Brain microvascular endothelial cell (primary cell): Measurements from ENCODE around the gene PPP2R5A.

ENCODE experiments used
- DNase-seq: peaks from one replicate; pipeline ENCODE4 v3.0.0-alpha.2; 2020
- H3K27ac ChIP-seq: fragments of 250-450 bp; sonication (Bioruptor Pico); 2 replicates; pipeline ENCODE4 v1.5.1; 2020; ENCODE audit warnings: mild to moderate bottlenecking, moderate library complexity
- H3K27me3 ChIP-seq: fragments of 250-450 bp; sonication (Bioruptor Pico); replicated peaks from 2 replicates; pipeline ENCODE4 v1.5.1; 2020; ENCODE audit warnings: mild to moderate bottlenecking
- H3K36me3 ChIP-seq: fragments of 250-450 bp; sonication (Bioruptor Pico); replicated peaks from 2 replicates; pipeline ENCODE4 v1.5.1; 2020; ENCODE audit warnings: mild to moderate bottlenecking
- H3K4me3 ChIP-seq: 2 replicates; pipeline ENCODE4 v1.5.1; 2011; ENCODE audit warnings: low read depth, mild to moderate bottlenecking, control low read depth, low read length, moderate library complexity
- CTCF ChIP-seq: IDR thresholded peaks from 2 replicates; pipeline ENCODE4 v1.5.1; 2011; ENCODE audit warnings: low read depth, mild to moderate bottlenecking, moderate library complexity, low read length, control low read depth, inconsistent platforms; ENCODE audit errors: missing control alignments
- in situ Hi-C: cut with HindIII; loops from 2 replicates; pipeline ENCODE4 v1.10.0; 2017; ENCODE audit warnings: low sequenced_read_pairs, low pct_ligation_motif_present

Gene PPP2R5A

GRCh38 chr1:212309967-212310366 lies 24.8 kb downstream of the PPP2R5A start:
- no peak for TF ChIP-seq CTCF
- Histone ChIP-seq H3K36me3 (no peaks in the 10 kb centered on the region), H3K27me3 (no peaks in the 10 kb centered on the region), H3K27ac (no peak overlapping the region), H3K4me3 (no peak overlapping the region)
- DNase-seq, result no peak
- in situ Hi-C loops, result no loop called here

GRCh38 chr1:212310383-212310782 lies 25.2 kb downstream of the PPP2R5A start:
- no peaks in the 10 kb centered on the region for H3K36me3 ChIP-seq
- no peak for DNase-seq
- H3K27me3 ChIP-seq, result no peaks in the 10 kb centered on the region
- in situ Hi-C loops, result no loop called here
- H3K27ac ChIP-seq, result no peak overlapping the region
- TF ChIP-seq CTCF, result no peak
- H3K4me3 ChIP-seq, result no peak overlapping the region

- Histone ChIP-seq H3K27ac (no peak overlapping the region), H3K27me3 (no peaks in the 10 kb centered on the region), H3K36me3 (no peaks in the 10 kb centered on the region), H3K4me3 (no peak overlapping the region)
- DNase-seq, result peak; percentile 22
- in situ Hi-C loops, result no loop called here
- no peak for TF ChIP-seq CTCF
These were observed 26.8 kb downstream of the PPP2R5A start for GRCh38 chr1:212311836-212312497.

GRCh38 chr1:212313616-212314015 lies 28.4 kb downstream of the PPP2R5A start:
- no peaks in the 10 kb centered on the region for H3K36me3 ChIP-seq
- in situ Hi-C loops, result no loop called here
- H3K27ac ChIP-seq, result no peak overlapping the region
- DNase-seq, result no peak
- no peaks in the 10 kb centered on the region for H3K27me3 ChIP-seq
- TF ChIP-seq CTCF, result no peak
- H3K4me3 ChIP-seq, result no peak overlapping the region

GRCh38 chr1:212315184-212315583 lies 30.0 kb downstream of the PPP2R5A start:
- no peak overlapping the region for H3K27ac ChIP-seq
- DNase-seq, result no peak
- TF ChIP-seq CTCF, result no peak
- in situ Hi-C loops, result no loop called here
- no peak overlapping the region for H3K4me3 ChIP-seq
- no peaks in the 10 kb centered on the region for H3K36me3 ChIP-seq
- H3K27me3 ChIP-seq, result no peaks in the 10 kb centered on the region

GRCh38 chr1:212315907-212316306 lies 30.7 kb downstream of the PPP2R5A start:
- in situ Hi-C loops, result no loop called here
- Histone ChIP-seq H3K4me3 (no peak overlapping the region), H3K27ac (no peak overlapping the region), H3K36me3 (no peaks in the 10 kb centered on the region), H3K27me3 (no peaks in the 10 kb centered on the region)
- TF ChIP-seq CTCF, result peak; percentile 43
- peak; percentile 23 for DNase-seq
